ENCODE results near the gene NCKAP5. TPM values are rescaled to one million over a fixed set of nuclear protein-coding genes. Genes with fewer than 3 reads are reported as not detected.
A peak's percentile ranks its signal among the peaks of the same experiment; 100 is the strongest.

The NCKAP5 gene
- total RNA-seq, 1 experiment from 2014 or later = not detected

- peaks cover 20% of the 10 kb centered on the region for H3K27me3 Mint-ChIP-seq (ENCODE audit: insufficient read depth, unreplicated experiment)
- H3K9me3 Mint-ChIP-seq (ENCODE audit: unreplicated experiment) = no peaks in the 10 kb centered on the region
- DNase-seq (ENCODE audit: unreplicated experiment) = peak; percentile 85
- H3K27ac Mint-ChIP-seq (ENCODE audit: low read depth, unreplicated experiment) = no peak overlapping the region
- intact Hi-C loops (cut with micrococcal nuclease) = no loop called here
- ChIA-PET POLR2A (no interaction called here), CTCF (no interaction called here)
- no peak for TF ChIP-seq CTCF (IDR thresholded peaks at IDR 0.05; ENCODE audit: unreplicated experiment)
- BruUV-seq (replicated peaks) = no TSS peak
- no peaks in the 10 kb centered on the region for H3K36me3 Mint-ChIP-seq (ENCODE audit: insufficient read depth, unreplicated experiment)
- H3K4me3 Mint-ChIP-seq (ENCODE audit: unreplicated experiment) = peak overlapping the region; percentile 55
- peaks cover 7% of the 10 kb centered on the region for H3K4me1 Mint-ChIP-seq (ENCODE audit: insufficient read depth, unreplicated experiment)
These were observed 897.0 kb downstream of the NCKAP5 start for GRCh38 chr2:132671151-132671835.

- peaks cover 26% of the 10 kb centered on the region for H3K27me3 Mint-ChIP-seq (ENCODE audit: insufficient read depth, unreplicated experiment)
- ChIA-PET POLR2A (no interaction called here), CTCF (no interaction called here)
- H3K4me3 Mint-ChIP-seq (ENCODE audit: unreplicated experiment) = peak overlapping the region; percentile 55
- no peak for TF ChIP-seq CTCF (IDR thresholded peaks at IDR 0.05; ENCODE audit: unreplicated experiment)
- no TSS peak for BruUV-seq (replicated peaks)
- H3K9me3 Mint-ChIP-seq (ENCODE audit: unreplicated experiment) = no peaks in the 10 kb centered on the region
- intact Hi-C loops (cut with micrococcal nuclease) = no loop called here
- peaks cover 7% of the 10 kb centered on the region for H3K4me1 Mint-ChIP-seq (ENCODE audit: insufficient read depth, unreplicated experiment)
- no peak overlapping the region for H3K27ac Mint-ChIP-seq (ENCODE audit: low read depth, unreplicated experiment)
- DNase-seq (ENCODE audit: unreplicated experiment) = peak; percentile 30
- H3K36me3 Mint-ChIP-seq (ENCODE audit: insufficient read depth, unreplicated experiment) = no peaks in the 10 kb centered on the region
These were observed 897.6 kb downstream of the NCKAP5 start for GRCh38 chr2:132670496-132671150.

GRCh38 chr2:132669908-132670495, 898.3 kb downstream of the NCKAP5 start, which contains the start of gene LYPD1:
Gene LYPD1, minus strand, starts transcription at chr2:132670205. Its CDS starts 273 bp downstream, at chr2:132669932.
- no peaks in the 10 kb centered on the region for H3K36me3 Mint-ChIP-seq (ENCODE audit: insufficient read depth, unreplicated experiment)
- POLR2A ChIA-PET = no interaction called here
- intact Hi-C loops (cut with micrococcal nuclease) = no loop called here

More at GRCh38 chr2:132669908-132670495, 898.3 kb downstream of the NCKAP5 start, which contains the start of gene LYPD1:
- H3K4me1 Mint-ChIP-seq (ENCODE audit: insufficient read depth, unreplicated experiment) = peaks cover 7% of the 10 kb centered on the region
- no peak within 1 kb of the TSS for H3K27ac Mint-ChIP-seq (ENCODE audit: low read depth, unreplicated experiment)
- CTCF ChIA-PET = interaction anchor here (1.1 to 1.2 kb wide), 2 partner anchors 11 to 19 kb away, joined by 3 to 4 read pairs; no protein-coding TSS in a partner anchor
- H3K4me3 Mint-ChIP-seq (ENCODE audit: unreplicated experiment) = peak within 1 kb of the TSS; percentile 55
- H3K9me3 Mint-ChIP-seq (ENCODE audit: unreplicated experiment) = no peaks in the 10 kb centered on the region
- BruUV-seq (replicated peaks) = no TSS peak
- H3K27me3 Mint-ChIP-seq (ENCODE audit: insufficient read depth, unreplicated experiment) = peaks cover 26% of the 10 kb centered on the region
- TF ChIP-seq CTCF (IDR thresholded peaks at IDR 0.05; ENCODE audit: unreplicated experiment) = no peak
- peak; percentile 27 for DNase-seq (ENCODE audit: unreplicated experiment)

All from MCF 10A (cell line).